Stimulated activated naive CD8-positive, alpha-beta T cell treated with anti-CD3 and anti-CD28 coated beads, Interleukin-15, Interleukin-2, amounts not matched to agents 100 U/mL and 50 U/mL, for 24 hours (primary cell): ENCODE data around the gene TRPV2.
A peak's percentile ranks its signal among the peaks of the same experiment; 100 is the strongest.

Experiments used
- ATAC-seq: fragments of 150-1000 bp; cut with Tn5 transposase; one replicate; pipeline ENCODE4 v1.10.0; 2021
- DNase-seq: peaks from one replicate; pipeline ENCODE4 v3.0.0; 2021

TRPV2 gene

GRCh38 chr17:16459271-16459670 is 43.9 kb downstream of the TRPV2 start:
- DNase-seq, result no peak
- ATAC-seq, result no peak

DNA sequence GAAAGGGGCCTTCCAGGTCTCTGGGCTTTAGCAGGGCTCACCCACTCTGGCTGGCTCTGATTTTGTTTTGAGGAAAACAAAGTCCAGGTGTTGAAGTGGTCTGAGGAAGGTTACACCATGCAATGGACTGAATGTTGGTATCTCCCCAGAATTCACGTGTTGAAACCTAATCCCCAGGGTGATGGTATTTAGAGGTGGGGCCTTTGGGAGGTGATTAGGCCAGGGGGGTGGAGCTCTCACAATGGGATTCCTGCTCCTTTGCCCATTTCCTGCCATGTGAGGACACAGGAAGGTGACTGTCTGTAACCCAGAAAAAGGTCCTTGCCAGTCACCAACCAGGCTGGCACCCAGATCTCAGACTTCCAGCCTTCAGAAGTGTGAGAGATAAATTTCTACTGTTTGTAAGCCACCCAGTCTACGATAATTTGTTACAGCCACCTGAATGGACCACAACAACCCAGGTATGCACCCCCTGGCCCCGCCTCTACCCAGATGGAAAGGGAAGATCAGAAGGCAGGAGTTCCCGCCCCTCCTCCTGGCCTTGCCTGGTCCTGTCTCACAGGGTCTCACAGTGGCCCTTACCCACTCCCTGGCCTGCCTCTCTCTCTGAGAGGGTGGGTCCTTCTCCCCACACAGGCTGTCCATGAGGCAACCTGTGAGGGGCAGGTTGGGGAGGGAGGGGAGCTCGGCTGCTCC is 44.6 kb downstream of the TRPV2 start:
- no peak for ATAC-seq
- no peak for DNase-seq

DNA sequence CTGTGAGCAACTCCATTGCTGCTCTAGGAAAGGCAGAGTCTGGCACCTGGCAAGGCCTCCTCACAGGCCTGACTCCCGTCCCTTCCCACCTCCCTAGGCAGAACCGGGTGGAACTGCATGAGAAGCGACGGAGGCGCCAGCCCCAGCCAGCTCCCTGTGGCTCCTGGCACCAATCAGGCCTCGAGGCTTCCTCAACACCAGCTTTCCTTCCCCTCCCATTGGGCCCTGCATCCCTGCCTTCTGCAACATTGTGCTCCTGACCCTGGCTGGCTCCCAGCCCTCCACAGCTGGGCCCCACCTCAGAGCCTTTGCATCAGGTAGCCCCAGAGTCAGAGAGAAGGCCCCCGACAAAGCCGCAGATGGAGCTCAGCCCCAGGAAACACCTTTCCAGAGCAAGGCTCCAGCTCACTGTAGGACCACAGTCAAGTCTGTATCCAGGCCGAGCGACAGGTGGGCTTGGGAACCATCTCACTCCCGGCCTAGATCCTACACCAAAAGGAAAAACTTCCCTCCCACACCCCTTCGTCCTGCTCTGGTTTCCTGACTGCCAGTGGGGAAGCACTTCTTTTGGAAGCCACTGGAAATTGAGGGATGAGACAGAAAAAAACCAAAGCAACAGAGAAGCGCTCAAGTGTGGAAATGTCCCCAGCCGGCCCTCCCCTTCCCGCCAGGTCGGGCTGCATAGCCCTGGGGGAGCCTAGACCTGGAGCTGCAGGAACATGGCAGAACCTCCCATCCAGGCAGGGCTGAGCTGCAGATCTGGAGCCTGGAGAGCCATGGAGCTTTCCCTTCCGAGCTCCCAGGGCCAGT is 45.6 kb downstream of the TRPV2 start:
- ATAC-seq (no peak), DNase-seq (no peak)

GRCh38 chr17:16461606-16461866 is 46.2 kb downstream of the TRPV2 start:
- DNase-seq (no peak), ATAC-seq (no peak)

- ATAC-seq (no peak), DNase-seq (no peak)
These were observed 46.9 kb downstream of the TRPV2 start for GRCh38 chr17:16462070-16462864.

DNA sequence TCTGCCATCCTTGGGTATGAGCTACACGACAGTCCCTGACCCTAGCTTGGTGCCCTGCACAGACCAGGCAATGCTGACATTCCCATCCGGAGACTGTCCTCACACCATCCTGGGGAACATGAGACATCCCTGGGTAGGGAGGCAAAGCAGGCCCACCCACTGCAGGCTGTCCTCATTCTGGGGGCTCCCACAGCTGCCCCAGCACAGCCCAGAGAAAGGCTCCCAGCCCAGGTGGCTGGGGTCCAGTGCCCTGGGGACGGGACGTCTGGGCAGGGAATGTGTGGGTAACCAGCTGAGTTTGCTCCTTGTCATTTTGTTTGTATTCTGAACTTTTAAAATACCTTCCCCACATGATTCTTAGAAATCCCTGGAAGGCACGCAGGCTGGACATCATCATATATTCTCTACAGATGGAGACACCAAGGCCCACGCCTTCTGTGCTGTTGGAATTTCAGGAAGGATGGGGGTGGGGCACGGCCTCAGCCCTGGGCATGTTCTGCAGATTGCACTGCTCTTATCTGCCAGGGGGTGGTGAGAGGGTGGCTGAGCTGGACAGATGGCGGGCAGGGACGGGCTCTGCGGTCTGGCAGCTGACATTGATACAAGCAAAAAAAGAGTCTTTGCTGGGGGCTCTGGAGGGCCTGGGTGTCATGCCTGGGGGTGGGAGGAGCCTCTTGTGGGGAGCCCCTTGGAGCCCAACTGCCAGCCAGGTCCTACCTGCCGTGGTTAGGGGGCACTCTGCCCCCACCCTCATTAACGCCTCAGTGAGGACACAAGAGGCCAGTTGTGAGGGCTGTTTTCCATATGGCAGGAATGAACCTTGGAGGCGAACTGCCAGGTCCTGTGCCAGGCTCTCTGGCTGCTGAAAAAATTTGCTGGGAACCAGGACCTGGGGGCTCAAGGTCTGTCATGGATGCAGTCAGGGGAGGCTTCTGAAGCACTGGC is 48.3 kb downstream of the TRPV2 start:
- no peak for ATAC-seq
- no peak for DNase-seq

DNA sequence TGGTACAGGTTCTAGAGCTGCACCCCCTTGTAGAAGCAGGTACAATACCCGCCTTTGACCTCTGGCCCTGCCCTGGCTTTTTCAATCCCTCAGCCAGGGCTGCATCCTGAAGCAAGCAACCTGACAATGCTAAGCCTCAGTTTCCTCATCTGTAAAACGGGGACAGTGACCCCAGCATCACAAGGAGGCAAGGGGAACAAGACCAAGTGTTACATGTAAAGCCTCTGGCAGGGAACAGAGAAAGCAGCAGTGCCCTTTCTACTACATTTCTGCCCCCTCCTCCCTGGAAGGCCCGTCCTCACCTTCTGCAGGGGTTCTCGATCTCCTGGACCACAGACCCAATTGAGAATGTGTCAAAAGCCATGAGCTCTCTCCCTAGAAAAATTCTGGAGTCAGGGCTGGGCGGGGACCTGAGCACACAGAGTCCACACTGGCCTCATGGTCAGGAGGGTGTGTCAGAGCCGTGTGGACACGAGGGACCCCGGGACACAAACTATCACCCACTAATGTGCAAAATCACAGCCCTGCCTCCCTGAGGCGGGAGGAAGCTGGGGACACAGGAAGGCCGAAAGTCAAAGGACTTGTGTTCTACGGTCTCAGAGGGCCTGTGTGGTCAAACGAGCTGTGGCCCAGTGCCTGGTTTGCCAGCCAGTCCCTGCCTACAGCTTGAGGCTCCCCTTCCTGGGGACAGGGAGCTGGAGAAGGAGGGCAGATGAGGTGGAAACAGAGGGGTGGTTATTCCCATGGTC is 49.1 kb downstream of the TRPV2 start:
- no peak for DNase-seq
- ATAC-seq, result peak; percentile 7

GRCh38 chr17:16465052-16465312 is 49.6 kb downstream of the TRPV2 start:
- ATAC-seq, result no peak
- DNase-seq, result no peak

DNA sequence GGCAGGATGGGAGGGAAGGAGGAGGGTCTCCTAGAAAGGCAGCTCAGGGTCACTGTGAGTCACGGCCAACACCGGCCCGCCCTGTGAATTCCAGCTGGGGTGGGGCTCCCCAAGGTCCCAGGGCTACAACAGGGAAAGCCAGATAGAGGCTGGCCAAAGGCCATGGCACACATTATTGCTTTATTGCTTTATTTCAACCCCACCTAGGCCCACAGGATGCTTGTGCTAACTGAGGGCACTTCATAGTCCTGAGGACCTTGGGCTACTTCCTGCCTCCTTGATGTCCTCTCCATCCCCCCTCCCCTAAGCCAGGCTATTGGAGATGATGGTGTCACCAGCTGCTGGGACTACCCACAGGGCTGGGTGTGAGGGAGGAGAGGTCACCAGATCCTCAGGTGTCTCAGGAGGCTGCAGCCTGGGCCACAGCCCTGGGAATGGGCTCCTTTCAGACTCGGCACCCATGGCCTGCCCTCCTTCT is 50.5 kb downstream of the TRPV2 start:
- ATAC-seq (no peak), DNase-seq (no peak)

DNA sequence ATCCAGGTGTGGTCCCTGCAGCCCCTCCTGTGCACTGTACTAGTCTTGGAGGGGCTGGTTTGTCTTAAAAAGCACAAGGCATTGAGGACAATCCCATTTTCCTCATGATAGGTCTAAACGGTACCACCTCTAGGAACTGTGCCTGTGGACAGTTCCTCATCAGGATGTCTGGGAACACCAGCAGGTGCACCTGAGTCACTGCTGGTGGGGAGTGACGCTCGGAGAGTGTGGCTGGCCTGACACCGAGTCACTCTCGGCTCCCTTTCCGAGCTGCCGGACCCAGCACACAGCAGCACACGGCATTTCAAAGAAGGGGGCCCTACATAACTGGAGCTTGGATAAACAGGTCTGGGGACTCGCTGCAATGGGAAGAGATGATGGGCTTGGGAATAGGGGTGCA is 51.0 kb downstream of the TRPV2 start:
- ATAC-seq, result no peak

DNA sequence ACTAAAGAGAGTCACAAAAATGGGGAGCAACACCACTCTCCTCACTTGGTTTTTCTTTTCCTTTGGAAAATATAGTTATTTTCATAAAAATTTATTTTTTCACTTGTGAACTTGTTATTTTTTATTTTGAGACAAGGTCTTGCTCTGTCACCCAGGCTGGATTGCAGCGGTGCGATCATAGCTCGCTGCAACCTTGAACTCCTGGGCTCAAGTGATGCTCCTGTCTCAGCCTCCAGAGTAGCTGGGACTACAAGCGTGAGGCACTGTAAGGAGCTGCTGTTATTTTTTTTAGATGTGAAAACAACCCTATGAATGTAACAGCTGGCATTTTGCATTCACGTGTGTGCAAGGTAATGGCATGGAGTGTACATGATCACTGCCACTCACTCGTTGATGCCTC is 51.7 kb downstream of the TRPV2 start:
- no peak for ATAC-seq
- DNase-seq, result no peak

More for the DNA sequence above, 51.0 kb downstream of the TRPV2 start:
- DNase-seq, result no peak

- no peak for DNase-seq
- ATAC-seq, result no peak
These were observed 52.5 kb downstream of the TRPV2 start for GRCh38 chr17:16467886-16468285.

DNA sequence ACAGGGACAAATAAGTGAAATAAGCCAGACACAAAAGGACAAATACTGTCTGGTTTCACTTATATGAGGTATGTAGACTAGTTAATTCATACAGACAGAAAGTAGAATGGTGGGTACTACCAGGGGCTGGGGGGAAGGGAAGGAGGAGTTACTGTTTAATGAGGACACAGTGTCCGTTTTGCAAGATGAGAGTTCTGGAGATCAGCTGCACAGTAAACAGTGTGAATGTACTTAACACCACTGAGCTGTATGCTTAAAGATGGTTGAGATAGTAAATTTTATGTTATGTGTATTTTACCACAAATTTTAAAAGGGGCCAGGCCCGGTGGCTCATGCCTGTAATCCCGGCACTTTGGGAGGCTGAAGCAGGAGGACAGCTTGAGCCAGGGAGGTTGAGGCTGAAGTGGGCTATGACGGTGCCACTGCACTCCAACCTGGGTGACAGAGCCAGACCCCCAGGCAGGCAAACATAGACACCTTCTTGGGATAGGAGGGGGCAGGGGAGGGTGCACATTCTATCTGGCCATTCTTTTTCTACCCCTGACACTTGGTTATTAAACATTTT is 53.1 kb downstream of the TRPV2 start:
- no peak for ATAC-seq
- DNase-seq, result no peak

DNA sequence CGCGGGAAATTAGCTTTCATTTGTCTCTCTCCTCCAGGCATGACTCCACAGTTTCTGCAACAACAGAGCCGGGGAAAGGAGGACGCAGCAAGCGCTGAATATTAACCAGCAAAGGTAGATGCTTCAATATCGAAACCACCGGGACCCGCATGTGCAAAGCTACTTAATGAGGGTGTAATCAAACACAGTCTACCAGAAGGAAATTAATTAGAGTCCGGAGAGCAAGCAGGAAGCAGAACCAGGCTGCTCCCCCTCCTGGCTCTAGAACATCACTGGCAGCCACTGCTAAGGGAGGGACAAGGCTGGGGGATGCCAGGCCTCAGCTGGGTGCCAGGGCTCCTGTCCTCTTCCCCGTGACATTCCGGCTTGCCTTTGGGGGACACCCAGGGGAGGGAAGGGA is 54.9 kb downstream of the TRPV2 start:
- ATAC-seq (no peak), DNase-seq (no peak)

DNA sequence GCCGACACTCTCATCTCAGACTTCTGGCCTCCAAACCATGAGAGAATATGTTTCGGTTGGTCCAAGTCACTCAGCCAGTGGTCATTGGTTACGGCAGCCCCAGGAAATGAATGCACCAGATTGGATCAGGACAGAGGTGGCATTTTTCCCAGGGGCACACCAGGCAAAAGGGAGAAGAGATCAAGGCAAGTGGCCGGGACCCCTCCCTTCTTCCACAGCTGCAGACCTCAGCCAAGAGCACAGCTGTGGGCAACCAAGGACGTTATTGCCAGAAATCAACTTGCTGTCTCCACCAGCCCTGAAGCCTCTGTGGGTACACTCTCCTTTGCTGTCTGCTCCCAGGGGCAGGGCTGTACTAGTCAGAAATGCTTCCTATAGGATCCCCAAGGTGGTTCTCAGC is 55.9 kb downstream of the TRPV2 start:
- no peak for ATAC-seq

GRCh38 chr17:16472539-16472938 is 57.2 kb downstream of the TRPV2 start:
- ATAC-seq, result no peak
- no peak for DNase-seq

More for the DNA sequence above, 55.9 kb downstream of the TRPV2 start:
- no peak for DNase-seq

- no peak for DNase-seq
- ATAC-seq, result no peak
These were observed 58.0 kb downstream of the TRPV2 start for GRCh38 chr17:16473044-16474011.

DNA sequence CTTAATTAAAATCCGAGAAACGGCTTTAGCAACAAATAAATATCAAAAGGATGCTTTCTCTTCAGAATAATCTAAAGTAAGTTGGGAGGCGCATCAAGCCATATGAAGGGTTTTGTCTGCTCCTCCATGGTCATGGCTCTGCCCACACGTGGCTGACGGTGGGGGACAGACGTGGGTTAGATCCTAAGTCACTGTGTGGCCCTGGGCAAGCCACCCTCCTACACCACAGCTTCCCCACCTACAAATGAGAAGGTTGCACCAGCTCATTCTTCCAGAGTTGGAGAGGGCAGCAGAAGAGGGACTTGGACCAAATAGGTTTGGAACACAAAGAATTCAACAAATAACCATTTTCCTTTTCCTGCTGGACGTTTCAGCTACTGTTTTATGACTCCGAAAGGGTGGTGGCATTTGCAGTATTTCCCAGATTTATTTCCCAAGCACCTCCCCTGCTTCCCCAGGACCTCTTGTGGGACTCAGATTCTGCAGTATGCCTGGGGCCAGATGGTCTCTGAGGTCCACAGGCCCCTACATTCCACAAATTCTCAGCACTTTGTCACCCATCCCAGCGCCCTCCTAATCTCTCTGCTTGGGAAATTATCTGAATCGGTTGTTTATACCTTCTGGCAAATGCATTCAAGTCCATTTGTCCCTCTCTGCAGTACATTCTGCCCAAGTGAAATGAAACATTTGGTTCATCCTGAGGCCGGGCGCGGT is 58.8 kb downstream of the TRPV2 start:
- ATAC-seq (no peak), DNase-seq (no peak)

- ATAC-seq (no peak), DNase-seq (no peak)
These were observed 59.9 kb downstream of the TRPV2 start for GRCh38 chr17:16475179-16475704.
